ENCODE results near the gene CHMP6. TPM values are rescaled to one million over a fixed set of nuclear protein-coding genes. Genes with fewer than 3 reads are reported as not detected.

Gene CHMP6
- 10 to 100 TPM; 30.3 to 31.6 TPM for total RNA-seq

- peak; percentile 73 for DNase-seq
- Mint-ChIP-seq H3K27me3 (peaks cover 2% of the 10 kb centered on the region), H3K4me1 (peaks cover 26% of the 10 kb centered on the region), H3K36me3 (ENCODE audit: low read depth) (peaks cover 18% of the 10 kb centered on the region), H3K4me3 (peak within 1 kb of the TSS; percentile 74), H3K9me3 (no peaks in the 10 kb centered on the region), H3K27ac (peak within 1 kb of the TSS; percentile 58)
- POLR2A ChIA-PET = interaction anchor here (2.8 kb wide), 1 partner anchor 10 kb away, joined by 10 read pairs; no protein-coding TSS in a partner anchor
- CTCF ChIA-PET = no interaction called here
These were observed at the start of gene CHMP6 for GRCh38 chr17:80991645-80992076. Gene CHMP6 (plus strand): TSS chr17:80991841. CDS start chr17:80991919, 78 bp downstream.

DNA sequence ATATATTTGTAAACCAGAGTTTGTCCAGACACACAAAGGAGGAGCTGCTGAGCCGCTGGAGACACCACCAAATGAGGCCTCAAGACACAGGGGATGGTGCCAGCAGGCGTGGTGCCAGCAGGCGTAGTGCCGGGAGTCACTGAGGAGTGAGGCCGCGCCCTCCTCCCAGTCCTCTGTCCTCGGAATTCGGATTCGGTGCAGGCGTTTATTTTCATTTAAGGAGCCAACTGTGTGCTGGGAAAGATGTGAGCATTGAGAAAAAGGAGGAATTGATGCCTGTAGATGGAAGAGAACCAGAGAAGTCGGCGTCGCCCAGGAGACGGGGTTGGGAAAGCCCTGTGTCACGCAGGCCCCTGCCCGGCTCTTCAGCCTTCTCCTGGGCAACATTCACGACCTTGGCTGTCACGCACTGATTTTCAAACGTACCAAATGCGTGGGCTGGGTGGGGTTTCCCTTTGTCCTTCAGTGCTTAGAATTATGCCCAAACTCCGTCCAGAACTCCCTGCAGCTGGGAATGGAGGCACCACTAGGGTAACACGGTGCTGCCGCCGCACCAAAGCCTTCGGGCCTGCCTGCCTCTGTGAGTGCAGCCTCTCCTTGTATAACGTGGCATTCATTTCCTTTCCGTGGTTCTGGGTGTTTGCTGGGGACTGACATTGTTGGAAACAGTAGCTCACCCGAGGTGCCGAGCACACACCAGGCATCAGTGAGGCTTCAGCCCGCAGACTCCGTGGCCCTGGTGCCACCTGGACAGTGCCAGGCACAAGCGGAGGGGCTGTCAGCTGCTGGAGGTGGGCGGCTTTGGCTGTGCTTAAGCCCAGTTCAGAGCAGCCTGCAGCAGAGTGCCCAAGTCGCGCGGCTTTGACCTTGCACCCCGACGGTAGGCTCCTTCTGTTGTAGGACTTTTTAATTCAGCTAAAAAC, 49.0 kb upstream of the CHMP6 start:
- CTCF ChIA-PET = no interaction called here
- DNase-seq = no peak
- Mint-ChIP-seq H3K27me3 (no peaks in the 10 kb centered on the region), H3K27ac (no peak overlapping the region), H3K4me1 (peaks cover 33% of the 10 kb centered on the region), H3K9me3 (no peaks in the 10 kb centered on the region), H3K4me3 (no peak overlapping the region), H3K36me3 (ENCODE audit: low read depth) (peaks cover 67% of the 10 kb centered on the region)
- POLR2A ChIA-PET = no interaction called here

GRCh38 chr17:80943346-80944145, 48.1 kb upstream of the CHMP6 start:
- Mint-ChIP-seq H3K36me3 (ENCODE audit: low read depth) (peaks cover 63% of the 10 kb centered on the region), H3K4me3 (no peak overlapping the region), H3K27me3 (no peaks in the 10 kb centered on the region), H3K9me3 (no peaks in the 10 kb centered on the region), H3K27ac (no peak overlapping the region), H3K4me1 (peaks cover 24% of the 10 kb centered on the region)
- ChIA-PET CTCF (no interaction called here), POLR2A (interaction anchor here (0.9 kb wide), 1 partner anchor 66 kb away, joined by 4 read pairs; no protein-coding TSS in a partner anchor)
- DNase-seq = no peak

- H3K36me3 Mint-ChIP-seq (ENCODE audit: low read depth) = peaks cover 57% of the 10 kb centered on the region
- no peak overlapping the region for H3K4me3 Mint-ChIP-seq
- H3K27me3 Mint-ChIP-seq = no peaks in the 10 kb centered on the region
- no peak for DNase-seq
- ChIA-PET POLR2A (interaction anchor here (0.9 kb wide), 1 partner anchor 67 kb away, joined by 4 read pairs; no protein-coding TSS in a partner anchor), CTCF (no interaction called here)
- no peak overlapping the region for H3K27ac Mint-ChIP-seq
- no peaks in the 10 kb centered on the region for H3K9me3 Mint-ChIP-seq
- peaks cover 16% of the 10 kb centered on the region for H3K4me1 Mint-ChIP-seq
These were observed 47.3 kb upstream of the CHMP6 start for GRCh38 chr17:80944326-80944725.

DNA sequence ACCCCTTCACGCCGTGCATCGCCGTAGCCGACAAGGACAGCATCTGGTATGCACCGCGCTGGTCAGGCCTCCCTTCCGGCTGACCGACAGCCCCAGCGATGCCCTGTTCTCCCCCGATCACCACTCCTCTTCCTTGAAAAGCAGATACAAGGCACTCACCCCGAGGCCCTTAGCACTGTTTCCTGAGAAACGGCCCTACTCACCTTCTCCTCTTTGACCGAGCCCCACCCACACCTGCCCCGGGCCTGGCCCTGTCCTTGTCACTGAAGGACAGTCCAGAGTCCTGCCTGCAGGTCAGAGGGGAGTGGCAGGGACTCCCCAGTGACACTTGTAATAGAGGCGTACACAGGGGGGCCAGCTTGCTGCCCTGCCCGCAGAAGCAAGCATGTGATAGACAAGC, 45.9 kb upstream of the CHMP6 start:
- Mint-ChIP-seq H3K27me3 (no peaks in the 10 kb centered on the region), H3K4me3 (no peak overlapping the region), H3K4me1 (peaks cover 11% of the 10 kb centered on the region), H3K36me3 (ENCODE audit: low read depth) (peaks cover 57% of the 10 kb centered on the region), H3K27ac (no peak overlapping the region), H3K9me3 (no peaks in the 10 kb centered on the region)
- POLR2A ChIA-PET = no interaction called here
- CTCF ChIA-PET = no interaction called here
- no peak for DNase-seq

GRCh38 chr17:80946449-80946848, 45.2 kb upstream of the CHMP6 start:
- Mint-ChIP-seq H3K27me3 (no peaks in the 10 kb centered on the region), H3K4me3 (no peak overlapping the region), H3K9me3 (no peaks in the 10 kb centered on the region), H3K4me1 (peaks cover 12% of the 10 kb centered on the region), H3K36me3 (ENCODE audit: low read depth) (peaks cover 54% of the 10 kb centered on the region), H3K27ac (no peak overlapping the region)
- POLR2A ChIA-PET = no interaction called here
- CTCF ChIA-PET = no interaction called here
- no peak for DNase-seq

DNA sequence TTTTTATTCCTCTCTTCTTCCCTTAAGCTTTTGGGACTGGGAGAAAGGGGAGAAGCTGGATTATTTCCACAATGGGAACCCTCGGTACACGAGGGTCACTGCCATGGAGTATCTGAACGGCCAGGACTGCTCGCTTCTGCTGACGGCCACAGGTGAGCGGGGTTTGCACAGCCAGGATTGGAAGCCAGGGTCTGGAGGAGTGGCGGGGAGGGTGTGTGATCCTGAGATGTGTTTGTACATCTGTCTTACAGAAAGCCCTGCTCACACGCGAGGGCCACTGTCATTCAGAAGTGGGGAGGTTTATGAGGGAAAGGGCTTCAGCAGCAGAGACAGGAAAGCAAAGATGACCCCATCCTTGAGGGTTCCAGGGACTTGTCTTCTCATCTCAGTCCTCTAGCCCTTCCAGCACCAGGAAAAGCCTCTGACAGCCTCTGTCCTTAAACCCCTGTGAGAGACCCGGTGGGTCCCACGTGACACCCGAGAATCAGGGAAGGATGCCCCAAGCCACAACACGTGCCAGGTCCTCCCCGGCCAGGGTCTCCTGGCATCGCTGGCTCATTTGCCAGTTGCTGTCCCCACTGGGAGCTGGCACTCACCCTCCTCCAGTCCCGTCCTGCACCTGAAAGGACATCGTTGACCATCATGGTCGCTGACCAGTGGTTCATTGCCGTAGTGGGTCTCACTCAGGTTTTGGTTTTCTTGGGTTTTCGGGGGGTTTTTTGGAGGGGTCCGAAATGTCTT, 44.3 kb upstream of the CHMP6 start:
- Mint-ChIP-seq H3K4me3 (no peak overlapping the region), H3K27ac (no peak overlapping the region), H3K4me1 (peaks cover 16% of the 10 kb centered on the region), H3K9me3 (no peaks in the 10 kb centered on the region), H3K27me3 (no peaks in the 10 kb centered on the region), H3K36me3 (ENCODE audit: low read depth) (peaks cover 49% of the 10 kb centered on the region)
- ChIA-PET CTCF (no interaction called here), POLR2A (no interaction called here)
- no peak for DNase-seq

- CTCF ChIA-PET = no interaction called here
- no peak overlapping the region for H3K4me3 Mint-ChIP-seq
- H3K4me1 Mint-ChIP-seq = peaks cover 13% of the 10 kb centered on the region
- POLR2A ChIA-PET = no interaction called here
- H3K27ac Mint-ChIP-seq = no peak overlapping the region
- peaks cover 45% of the 10 kb centered on the region for H3K36me3 Mint-ChIP-seq (ENCODE audit: low read depth)
- H3K9me3 Mint-ChIP-seq = no peaks in the 10 kb centered on the region
- no peak for DNase-seq
- no peaks in the 10 kb centered on the region for H3K27me3 Mint-ChIP-seq
These were observed 43.3 kb upstream of the CHMP6 start for GRCh38 chr17:80948019-80948975.

DNA sequence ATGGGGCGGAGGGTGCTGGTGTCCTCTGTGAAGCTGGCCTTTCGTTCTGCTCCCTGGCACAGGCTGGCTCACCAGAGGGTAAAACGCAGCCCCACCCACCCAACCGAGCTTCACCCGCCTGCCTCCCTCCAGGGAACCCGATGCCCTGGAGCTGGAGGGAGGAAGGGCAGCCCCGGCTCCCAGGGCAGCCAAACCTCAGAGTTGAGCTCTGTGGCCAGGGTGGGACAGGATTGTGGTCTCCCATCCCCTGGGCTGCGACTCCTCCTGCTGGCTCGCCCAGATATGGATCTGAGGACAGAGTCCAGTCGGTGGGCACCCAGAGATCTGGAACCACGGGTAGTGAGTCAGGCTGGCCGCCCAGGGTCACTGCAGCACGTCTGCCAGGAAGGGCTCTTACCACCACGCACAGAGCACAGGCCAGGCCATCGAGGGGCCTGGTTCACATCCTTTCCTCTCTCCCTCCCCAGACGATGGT, 42.6 kb upstream of the CHMP6 start:
- Mint-ChIP-seq H3K4me1 (peaks cover 13% of the 10 kb centered on the region), H3K9me3 (no peaks in the 10 kb centered on the region), H3K4me3 (no peak overlapping the region), H3K27ac (no peak overlapping the region), H3K36me3 (ENCODE audit: low read depth) (peaks cover 51% of the 10 kb centered on the region), H3K27me3 (no peaks in the 10 kb centered on the region)
- no peak for DNase-seq
- CTCF ChIA-PET = no interaction called here
- POLR2A ChIA-PET = no interaction called here

- H3K27me3 Mint-ChIP-seq = no peaks in the 10 kb centered on the region
These were observed 41.9 kb upstream of the CHMP6 start for GRCh38 chr17:80949451-80950421.

DNA sequence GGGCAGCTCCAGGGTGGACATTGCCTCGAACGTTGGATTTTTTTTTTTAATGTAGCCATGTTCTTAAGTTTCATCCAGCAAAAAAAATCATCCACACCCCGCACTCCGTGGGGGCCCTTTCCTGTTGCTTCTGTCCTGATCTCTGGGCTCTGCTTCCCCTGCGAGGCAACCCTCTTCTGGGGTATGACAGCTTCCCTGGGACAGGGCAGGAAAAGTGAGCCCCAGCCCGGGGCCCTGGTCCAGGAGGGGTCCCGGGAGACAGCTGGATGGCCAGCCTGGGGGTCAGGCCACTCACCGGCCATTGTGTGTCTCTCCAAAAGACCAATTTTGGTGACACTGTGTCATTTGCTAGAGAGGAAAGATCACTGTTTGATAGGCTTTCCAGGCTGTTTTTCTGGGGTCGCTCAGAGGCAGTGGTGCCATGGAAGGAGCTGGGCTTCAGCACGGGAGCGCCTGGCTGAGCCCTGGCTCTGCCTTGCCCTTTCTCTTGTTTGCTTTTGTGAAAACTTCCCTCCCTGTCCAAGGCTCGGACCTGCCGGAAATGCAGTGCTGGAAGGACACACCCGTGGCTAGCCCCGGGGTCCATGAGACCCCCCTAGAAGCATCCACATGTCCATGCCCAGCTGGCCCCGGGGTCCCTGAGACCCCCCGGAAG, 41.0 kb upstream of the CHMP6 start:
- no peak overlapping the region for H3K27ac Mint-ChIP-seq
- ChIA-PET POLR2A (interaction anchor here (1.0 to 2.3 kb wide), 3 partner anchors 12 to 268 kb away, joined by 3 to 11 read pairs (median 3); no protein-coding TSS in a partner anchor), CTCF (interaction anchor here (0.9 kb wide), 1 partner anchor 849 kb away, joined by 3 read pairs; the partner anchor contains the start of gene GAA)
- no peaks in the 10 kb centered on the region for H3K27me3 Mint-ChIP-seq
- no peak for DNase-seq
- peaks cover 13% of the 10 kb centered on the region for H3K4me1 Mint-ChIP-seq
- H3K36me3 Mint-ChIP-seq (ENCODE audit: low read depth) = peaks cover 38% of the 10 kb centered on the region
- H3K4me3 Mint-ChIP-seq = no peak overlapping the region
- H3K9me3 Mint-ChIP-seq = no peaks in the 10 kb centered on the region

More at GRCh38 chr17:80949451-80950421, 41.9 kb upstream of the CHMP6 start:
- H3K4me1 Mint-ChIP-seq = peaks cover 13% of the 10 kb centered on the region
- ChIA-PET POLR2A (no interaction called here), CTCF (no interaction called here)
- H3K9me3 Mint-ChIP-seq = no peaks in the 10 kb centered on the region
- H3K4me3 Mint-ChIP-seq = no peak overlapping the region
- DNase-seq = no peak
- H3K36me3 Mint-ChIP-seq (ENCODE audit: low read depth) = peaks cover 43% of the 10 kb centered on the region
- peak overlapping the region; percentile 42 for H3K27ac Mint-ChIP-seq
